Breast epithelium (tissue), 3 donors: ENCODE data around the gene DECR2.

Experiments
- POLR2A ChIP-seq: fragments of 450-650 bp; IDR thresholded peaks from one replicate; pipeline ENCODE4 v1.6.1; 2016; ENCODE audit warnings: antibody characterized with exemption, mild to moderate bottlenecking, moderate library complexity
- POLR2AphosphoS5 ChIP-seq, 3 donors: sonication (generic); formaldehyde crosslinking; IDR thresholded peaks; one replicate each; pipeline ENCODE4 v1.6.1; 2017; ENCODE audit warnings: antibody characterized with exemption in 3 of 3
- TF ChIP-seq, protein P1 (sequence below), 3 donors: fragments of 450-650 bp; IDR thresholded peaks; one replicate each; pipeline ENCODE4 v1.5.1; 2016 to 2017; ENCODE audit warnings: antibody characterized with exemption in 3 of 3, mild to moderate bottlenecking in 3 of 3, moderate library complexity in 3 of 3

DNA sequence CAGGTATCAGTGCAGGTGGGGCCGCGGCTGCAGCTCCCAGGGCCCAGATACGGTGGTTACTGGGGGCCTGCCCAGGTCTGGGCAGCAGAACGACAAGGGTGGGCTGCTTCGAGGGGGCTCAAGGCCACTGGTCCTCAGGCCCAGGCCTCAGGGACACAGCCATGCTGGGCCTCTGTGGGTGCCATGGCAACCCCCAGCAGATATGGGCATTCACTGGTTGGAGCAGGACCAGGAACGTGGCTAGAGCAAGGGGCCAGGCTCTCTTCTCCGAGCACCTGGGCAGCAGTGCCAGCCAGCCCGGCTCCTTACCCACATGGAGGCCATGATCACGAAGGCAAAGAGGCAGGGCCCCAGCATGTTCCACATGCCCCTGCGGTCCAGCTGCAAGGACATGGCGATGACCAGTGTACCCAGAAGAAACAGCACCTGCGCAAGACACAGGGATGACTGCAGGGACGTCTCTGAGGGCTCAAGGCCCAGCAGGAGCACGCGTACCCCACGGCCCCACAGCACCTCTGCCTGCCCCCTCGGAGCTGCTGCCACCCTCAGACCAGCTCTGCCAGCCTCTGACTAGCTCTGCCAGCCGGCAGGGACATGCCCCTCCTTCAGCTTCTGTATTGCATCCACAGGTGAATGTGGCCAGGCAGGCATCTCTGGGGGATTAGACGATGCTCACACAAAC is 29.2 kb upstream of the DECR2 start:
- TF ChIP-seq, protein P1, sequence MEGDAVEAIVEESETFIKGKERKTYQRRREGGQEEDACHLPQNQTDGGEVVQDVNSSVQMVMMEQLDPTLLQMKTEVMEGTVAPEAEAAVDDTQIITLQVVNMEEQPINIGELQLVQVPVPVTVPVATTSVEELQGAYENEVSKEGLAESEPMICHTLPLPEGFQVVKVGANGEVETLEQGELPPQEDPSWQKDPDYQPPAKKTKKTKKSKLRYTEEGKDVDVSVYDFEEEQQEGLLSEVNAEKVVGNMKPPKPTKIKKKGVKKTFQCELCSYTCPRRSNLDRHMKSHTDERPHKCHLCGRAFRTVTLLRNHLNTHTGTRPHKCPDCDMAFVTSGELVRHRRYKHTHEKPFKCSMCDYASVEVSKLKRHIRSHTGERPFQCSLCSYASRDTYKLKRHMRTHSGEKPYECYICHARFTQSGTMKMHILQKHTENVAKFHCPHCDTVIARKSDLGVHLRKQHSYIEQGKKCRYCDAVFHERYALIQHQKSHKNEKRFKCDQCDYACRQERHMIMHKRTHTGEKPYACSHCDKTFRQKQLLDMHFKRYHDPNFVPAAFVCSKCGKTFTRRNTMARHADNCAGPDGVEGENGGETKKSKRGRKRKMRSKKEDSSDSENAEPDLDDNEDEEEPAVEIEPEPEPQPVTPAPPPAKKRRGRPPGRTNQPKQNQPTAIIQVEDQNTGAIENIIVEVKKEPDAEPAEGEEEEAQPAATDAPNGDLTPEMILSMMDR (IDR thresholded peaks at IDR 0.05) = no peak
- TF ChIP-seq POLR2AphosphoS5 (IDR thresholded peaks at IDR 0.05) = no peak
- no peak for TF ChIP-seq POLR2A
